Endothelial cell of umbilical vein (primary cell): Measurements from ENCODE around the gene ATXN7L2. TPM values are rescaled to one million over a fixed set of nuclear protein-coding genes. Genes with fewer than 3 reads are reported as not detected.

Experiments
- BruUV-seq: library from RNA; stranded (reverse); fragments of 400-500 nt; replicated peaks from 2 replicates; lab custom pipeline; 2021; lab: Mats Ljungman, UMichigan
- CTCF ChIA-PET: fragments of 300-600, 350-600 bp; sonication (Branson Sonifier 250); formaldehyde crosslinking; loops from one replicate; lab custom pipeline; 2021; ENCODE audit warnings: antibody characterized with exemption, inconsistent platforms; lab: Charles Lee
- POLR2A ChIA-PET: fragments of 300-600, 350-600 bp; sonication (Branson Sonifier 250); formaldehyde crosslinking; loops from one replicate; lab custom pipeline; 2021; ENCODE audit warnings: antibody characterized with exemption, inconsistent platforms; lab: Charles Lee
- DNase-seq: peaks from one replicate; pipeline ENCODE4 v3.0.0-alpha.2; 2011; ENCODE audit warnings: low read depth, low spot score
- FAIRE-seq: peaks from 2 replicates; lab custom pipeline; 2011; peaks lifted over from hg19 to GRCh38; lab: Jason Lieb, UNC
- H2AFZ ChIP-seq: 2 replicates; pipeline ENCODE4 v1.6.0; 2012; ENCODE audit warnings: low read depth, low read length, control low read depth, inconsistent platforms
- H3K27ac ChIP-seq: 2 replicates; pipeline ENCODE4 v1.5.1; 2011; ENCODE audit warnings: low read depth, mild to moderate bottlenecking, control low read depth, low read length, moderate library complexity; ENCODE audit not compliant: insufficient read depth
- H3K27me3 ChIP-seq, 2 experiments: 2 replicates each; pipeline versions ENCODE4 v1.6.0 to v1.6.1; 2011; ENCODE audit warnings: low read length in 2 of 2, mixed read lengths in 1 of 2; ENCODE audit not compliant: control insufficient read depth in 2 of 2, insufficient read depth in 2 of 2
- H3K36me3 ChIP-seq, 2 experiments: 2 replicates in 1 of 2; 3 replicates in 1 of 2; pipeline ENCODE4 v1.5.1; 2011; ENCODE audit warnings: low read length in 2 of 2, mild to moderate bottlenecking in 1 of 2, moderate library complexity in 1 of 2; ENCODE audit not compliant: control insufficient read depth in 2 of 2, insufficient read depth in 2 of 2; ENCODE audit errors: extremely low read depth in 1 of 2
- H3K4me1 ChIP-seq: 3 replicates; pipeline ENCODE4 v1.5.1; 2011; ENCODE audit warnings: mild to moderate bottlenecking, low read length; ENCODE audit not compliant: control insufficient read depth, insufficient read depth; ENCODE audit errors: extremely low read depth
- H3K4me2 ChIP-seq: 2 replicates; pipeline ENCODE4 v1.6.1; 2011; ENCODE audit warnings: low read length, control low read depth, mixed read lengths; ENCODE audit not compliant: insufficient read depth
- H3K4me3 ChIP-seq, 3 experiments: fragments of 200-600 bp in 1 of 3; sonication (generic), shearing (Covaris generic) in 1 of 3; replicated peaks in 1 of 3; 2 replicates each; pipeline ENCODE4 v1.5.1; 2011 to 2016; ENCODE audit warnings: control low read depth in 3 of 3, low read length in 3 of 3, mild to moderate bottlenecking in 2 of 3, inconsistent platforms in 1 of 3, low read depth in 1 of 3, moderate library complexity in 1 of 3; ENCODE audit not compliant: insufficient read depth in 1 of 3
- H3K79me2 ChIP-seq: 2 replicates; pipeline ENCODE4 v1.6.0; 2012; ENCODE audit warnings: low read length, inconsistent platforms; ENCODE audit not compliant: control insufficient read depth, insufficient read depth
- H3K9ac ChIP-seq: replicated peaks from 2 replicates; pipeline ENCODE3; 2011; ENCODE audit warnings: low read length, control low read depth; ENCODE audit not compliant: insufficient read depth; ENCODE audit errors: extremely low read depth
- H3K9me1 ChIP-seq: replicated peaks from 3 replicates; pipeline ENCODE4 v1.6.0; 2011; ENCODE audit warnings: mild to moderate bottlenecking, low read length; ENCODE audit not compliant: control insufficient read depth, insufficient read depth; ENCODE audit errors: extremely low read depth
- H3K9me3 ChIP-seq: replicated peaks from 2 replicates; pipeline ENCODE4 v1.5.1; 2012; ENCODE audit warnings: low read length, inconsistent platforms; ENCODE audit not compliant: control insufficient read depth, insufficient read depth
- H4K20me1 ChIP-seq: replicated peaks from 2 replicates; pipeline ENCODE3; 2011; ENCODE audit warnings: mild to moderate bottlenecking, low read length; ENCODE audit not compliant: control insufficient read depth, insufficient read depth; ENCODE audit errors: extremely low read depth
- CTCF ChIP-seq, 2 donors: IDR thresholded peaks; 1 replicate in 1 of 2; 2 replicates in 1 of 2; pipeline ENCODE4 v1.5.1; 2011; ENCODE audit warnings: low read length in 2 of 2, mild to moderate bottlenecking in 2 of 2, moderate library complexity in 2 of 2, control low read depth in 1 of 2, inconsistent platforms in 1 of 2, low read depth in 1 of 2; ENCODE audit not compliant: insufficient read depth in 1 of 2; ENCODE audit errors: extremely low read depth in 1 of 2
- EZH2 ChIP-seq: IDR thresholded peaks from 2 replicates; pipeline ENCODE4 v1.6.1; 2012; ENCODE audit warnings: borderline replicate concordance, low read depth, mild to moderate bottlenecking, moderate library complexity, low read length, inconsistent platforms; ENCODE audit not compliant: severe bottlenecking
- FOS ChIP-seq: IDR thresholded peaks from 2 replicates; pipeline ENCODE4 v1.6.1; 2011; ENCODE audit warnings: mild to moderate bottlenecking, low read length, moderate library complexity, borderline replicate concordance; ENCODE audit not compliant: insufficient read depth
- GATA2 ChIP-seq: IDR thresholded peaks from 2 replicates; pipeline ENCODE4 v1.7.0; 2011; ENCODE audit warnings: low read depth, mild to moderate bottlenecking, moderate library complexity, mixed read lengths, low read length; ENCODE audit not compliant: insufficient read length, insufficient read depth
- JUN ChIP-seq: IDR thresholded peaks from 2 replicates; pipeline ENCODE4 v1.6.1; 2011; ENCODE audit warnings: borderline replicate concordance, low read depth; ENCODE audit not compliant: insufficient read length, insufficient read depth
- MAX ChIP-seq: IDR thresholded peaks from 2 replicates; pipeline ENCODE4 v1.6.1; 2011; ENCODE audit not compliant: insufficient read depth, insufficient read length
- MYC ChIP-seq: IDR thresholded peaks from one replicate; pipeline ENCODE4 v1.6.1; 2011; ENCODE audit warnings: mild to moderate bottlenecking, low read depth, low read length
- POLR2A ChIP-seq: IDR thresholded peaks from 2 replicates; pipeline ENCODE4 v1.6.1; 2012; ENCODE audit warnings: low read depth, mild to moderate bottlenecking, control low read depth, low read length
- POLR2AphosphoS5 ChIP-seq: IDR thresholded peaks from 2 replicates; pipeline ENCODE4 v1.6.1; 2012; ENCODE audit warnings: low read depth, mild to moderate bottlenecking, control low read depth, low read length, moderate library complexity; ENCODE audit not compliant: insufficient read depth
- dilution Hi-C: fragments of 300-500 bp; cut with MboI; formaldehyde crosslinking; loops from one replicate; pipeline ENCODE4 v1.15.0; 2019; ENCODE audit warnings: low sequenced_read_pairs; ENCODE audit not compliant: extremely low pct_ligation_motif_present
- intact Hi-C: fragments of 100-400 bp; cut with micrococcal nuclease; formaldehyde crosslinking; loops from one replicate; pipeline ENCODE4 v1.10.0; 2022
- polyA plus RNA-seq, 4 experiments: library from polyadenylated mRNA; depleted of rRNA in 3 of 4; stranded (reverse) in 3 of 4; unstranded in 1 of 4; fragments of >200 nt; gene quantifications; 2 replicates each; pipeline versions ENCODE4 v1.2.1 to v1.2.3, GENCODE V29; 2011 to 2012; ENCODE audit warnings: missing spikeins in 1 of 4
- total RNA-seq: library from RNA; stranded (reverse); gene quantifications from 2 replicates; pipeline ENCODE4 v1.2.3, GENCODE V29; 2021

ATXN7L2 gene
- total and polyA plus RNA-seq, 2 donors (not counting 3 experiments of a cell fraction or from before 2014, with no cell fraction given): 4.4 to 4.9 TPM

GRCh38 chr1:109527846-109528695, 44.4 kb downstream of the ATXN7L2 start:
- POLR2A ChIA-PET: no interaction called here
- H3K4me3 ChIP-seq: no peak overlapping the region
- CTCF ChIA-PET: interaction anchor here (18.7 kb wide), 1 partner anchor 29 kb away, joined by 955 read pairs; the partner anchor contains the start of genes AMIGO1 and CYB561D1
- FAIRE-seq: no peak
- no TSS peak for BruUV-seq
- no peaks in the 10 kb centered on the region for H4K20me1 ChIP-seq
- H3K27ac ChIP-seq: no peak overlapping the region
- no peaks in the 10 kb centered on the region for H3K79me2 ChIP-seq
- H3K9me1 ChIP-seq: no peaks in the 10 kb centered on the region
- H3K9me3 ChIP-seq: no peaks in the 10 kb centered on the region
- intact Hi-C loops (no loop called here), dilution Hi-C loops (no loop called here)
- no peak for TF ChIP-seq FOS
- TF ChIP-seq POLR2A: no peak
- TF ChIP-seq JUN: no peak
- TF ChIP-seq POLR2AphosphoS5: no peak
- no peak for TF ChIP-seq MYC
- H3K9ac ChIP-seq: no peak overlapping the region
- H2AFZ ChIP-seq: no peak overlapping the region
- H3K4me2 ChIP-seq: no peak overlapping the region
- peaks cover 4% of the 10 kb centered on the region for H3K4me1 ChIP-seq
- peaks cover 2 to 13% of the 10 kb centered on the region in 2 experiments for H3K27me3 ChIP-seq
- no peaks in the 10 kb centered on the region for H3K36me3 ChIP-seq
- DNase-seq: no peak

- H3K4me2 ChIP-seq: no peak overlapping the region
- peaks cover 4% of the 10 kb centered on the region for H3K4me1 ChIP-seq
- no peaks in the 10 kb centered on the region for H3K9me3 ChIP-seq
- ChIA-PET POLR2A (no interaction called here), CTCF (interaction anchor here (18.7 kb wide), 1 partner anchor 29 kb away, joined by 955 read pairs; the partner anchor contains the start of genes AMIGO1 and CYB561D1)
- BruUV-seq: no TSS peak
- H2AFZ ChIP-seq: no peak overlapping the region
- H3K79me2 ChIP-seq: no peaks in the 10 kb centered on the region
- FAIRE-seq (no peak), DNase-seq (no peak)
- no peaks in the 10 kb centered on the region for H3K36me3 ChIP-seq
- H4K20me1 ChIP-seq: no peaks in the 10 kb centered on the region
- H3K9ac ChIP-seq: no peak overlapping the region
- dilution Hi-C loops (no loop called here), intact Hi-C loops (no loop called here)
- H3K9me1 ChIP-seq: no peaks in the 10 kb centered on the region
- no peak overlapping the region for H3K4me3 ChIP-seq
- no peak overlapping the region for H3K27ac ChIP-seq
- TF ChIP-seq MYC (no peak), MAX (no peak), GATA2 (no peak), JUN (no peak), EZH2 (no peak), FOS (no peak), POLR2AphosphoS5 (no peak), CTCF (IDR thresholded peaks at IDR 0.05; ENCODE audit: extremely low read depth in 1 of 2, insufficient read depth in 1 of 2, low read depth in 1 of 2, low read length in 2 of 2) (no peak), POLR2A (no peak)
- peaks cover 2 to 13% of the 10 kb centered on the region in 2 experiments for H3K27me3 ChIP-seq
These were observed 45.0 kb downstream of the ATXN7L2 start for GRCh38 chr1:109528712-109529111.
